Calu3 (cell line): ENCODE measurements around the gene GPR22. TPM values are rescaled to one million over a fixed set of nuclear protein-coding genes. Genes with fewer than 3 reads are reported as not detected.

Source experiments
- Bru-seq: library from RNA; stranded (reverse); fragments of 400-500 nt; gene quantifications from one replicate; lab custom pipeline; 2021; lab: Mats Ljungman, UMichigan
- BruChase-seq, 2 experiments: library from RNA; stranded (reverse); fragments of 400-500 nt; gene quantifications; one replicate each; lab custom pipeline; 2021; lab: Mats Ljungman, UMichigan
- BruUV-seq: library from RNA; stranded (reverse); fragments of 400-500 nt; replicated peaks from 2 replicates; lab custom pipeline; 2021; lab: Mats Ljungman, UMichigan
- CTCF ChIA-PET: fragments of 300-600 bp; sonication (Branson Sonifier 250); formaldehyde crosslinking; loops from one replicate; lab custom pipeline; 2022; ENCODE audit warnings: antibody characterized with exemption; lab: Charles Lee
- DNase-seq: peaks from one replicate; pipeline ENCODE4 v3.0.0; 2022
- H3K27ac Mint-ChIP-seq: one replicate; pipeline ENCODE4 v1.8.0; 2022; ENCODE audit warnings: mixed read lengths; ENCODE audit not compliant: unreplicated experiment
- H3K27me3 Mint-ChIP-seq: one replicate; pipeline ENCODE4 v1.8.0; 2022; ENCODE audit warnings: mixed read lengths; ENCODE audit not compliant: unreplicated experiment
- H3K36me3 Mint-ChIP-seq: one replicate; pipeline ENCODE4 v1.8.0; 2022; ENCODE audit warnings: mild to moderate bottlenecking, moderate library complexity, mixed read lengths; ENCODE audit not compliant: insufficient read depth, unreplicated experiment
- H3K4me1 Mint-ChIP-seq: one replicate; pipeline ENCODE4 v1.8.0; 2022; ENCODE audit warnings: mild to moderate bottlenecking, low read depth, mixed read lengths; ENCODE audit not compliant: unreplicated experiment
- H3K4me3 Mint-ChIP-seq: one replicate; pipeline ENCODE4 v1.8.0; 2022; ENCODE audit warnings: mild to moderate bottlenecking, low read depth, moderate library complexity, mixed read lengths; ENCODE audit not compliant: unreplicated experiment
- H3K9me3 Mint-ChIP-seq: one replicate; pipeline ENCODE4 v1.8.0; 2022; ENCODE audit warnings: low read depth, mixed read lengths; ENCODE audit not compliant: unreplicated experiment
- CTCF ChIP-seq: fragments of 200-600 bp; IDR thresholded peaks from one replicate; pipeline ENCODE4 v1.8.0; 2022; ENCODE audit warnings: antibody characterized with exemption; ENCODE audit not compliant: unreplicated experiment
- intact Hi-C: fragments of 100-400 bp; cut with micrococcal nuclease; formaldehyde crosslinking; loops from one replicate; pipeline ENCODE4 v1.10.0; 2022; ENCODE audit not compliant: unreplicated experiment
- long read RNA-seq: library from polyadenylated mRNA; stranded (forward); transcript quantifications from one replicate; pipeline ENCODE4 v2.0.0, GENCODE V29; 2022
- total RNA-seq: library from RNA; stranded (reverse); gene quantifications from 2 replicates; pipeline ENCODE4 v1.2.3, GENCODE V29; 2022

Gene GPR22
- total RNA-seq = not detected in 2 replicates
- not detected for Bru-seq, nascent RNA
- BruChase-seq, experiment 1, labeled RNA remaining after a 6-hour chase = not detected
- not detected for BruChase-seq, experiment 2, labeled RNA remaining after a 2-hour chase
- long read RNA-seq = 0 reads

- intact Hi-C loops = no loop called here
- BruUV-seq = no TSS peak
- no peak within 1 kb of the TSS for H3K4me3 Mint-ChIP-seq
- CTCF ChIA-PET = interaction anchor here (0.6 kb wide), 1 partner anchor 405 kb away, joined by 3 read pairs; no protein-coding TSS in a partner anchor
- H3K27me3 Mint-ChIP-seq = no peaks in the 10 kb centered on the region
- no peak for TF ChIP-seq CTCF
- no peaks in the 10 kb centered on the region for H3K9me3 Mint-ChIP-seq
- DNase-seq = no peak
- no peak within 1 kb of the TSS for H3K27ac Mint-ChIP-seq
- H3K4me1 Mint-ChIP-seq = no peaks in the 10 kb centered on the region
- H3K36me3 Mint-ChIP-seq = no peaks in the 10 kb centered on the region
These were observed at the start of gene GPR22 for GRCh38 chr7:107469929-107470328. TSS of gene GPR22 (plus strand) at chr7:107470057. CDS start at chr7:107474061, 4,004 bp downstream.

- no TSS peak for BruUV-seq
- H3K4me1 Mint-ChIP-seq = no peaks in the 10 kb centered on the region
- no peak overlapping the region for H3K4me3 Mint-ChIP-seq
- intact Hi-C loops = no loop called here
- H3K36me3 Mint-ChIP-seq = no peaks in the 10 kb centered on the region
- no peak overlapping the region for H3K27ac Mint-ChIP-seq
- no peak for TF ChIP-seq CTCF
- no peaks in the 10 kb centered on the region for H3K27me3 Mint-ChIP-seq
- H3K9me3 Mint-ChIP-seq = peaks cover 2% of the 10 kb centered on the region
- DNase-seq = no peak
- CTCF ChIA-PET = no interaction called here
These were observed 42.4 kb upstream of the GPR22 start for GRCh38 chr7:107427462-107427861.

GRCh38 chr7:107428642-107429041 lies 41.2 kb upstream of the GPR22 start:
- intact Hi-C loops = no loop called here
- Mint-ChIP-seq H3K27ac (no peak overlapping the region), H3K4me1 (no peaks in the 10 kb centered on the region), H3K36me3 (no peaks in the 10 kb centered on the region), H3K9me3 (peaks cover 6% of the 10 kb centered on the region), H3K4me3 (no peak overlapping the region), H3K27me3 (no peaks in the 10 kb centered on the region)
- TF ChIP-seq CTCF = no peak
- no peak for DNase-seq
- BruUV-seq = no TSS peak
- CTCF ChIA-PET = no interaction called here

GRCh38 chr7:107430057-107430456 lies 39.8 kb upstream of the GPR22 start:
- no peak for TF ChIP-seq CTCF
- no peak overlapping the region for H3K4me3 Mint-ChIP-seq
- no peaks in the 10 kb centered on the region for H3K36me3 Mint-ChIP-seq
- H3K9me3 Mint-ChIP-seq = peaks cover 6% of the 10 kb centered on the region
- H3K27me3 Mint-ChIP-seq = no peaks in the 10 kb centered on the region
- no peak for DNase-seq
- H3K4me1 Mint-ChIP-seq = no peaks in the 10 kb centered on the region
- H3K27ac Mint-ChIP-seq = no peak overlapping the region
- BruUV-seq = no TSS peak
- CTCF ChIA-PET = no interaction called here
- intact Hi-C loops = no loop called here
